GM18517 (cell line): Measurements from ENCODE around the gene PAQR3.

Experiments
- ATAC-seq: cut with Tn5 transposase; IDR thresholded peaks from one replicate; pipeline ENCODE4 v1.9.1; 2021; ENCODE audit warnings: mild to moderate bottlenecking, moderate library complexity; ENCODE audit not compliant: unreplicated experiment

Gene PAQR3, protein sequence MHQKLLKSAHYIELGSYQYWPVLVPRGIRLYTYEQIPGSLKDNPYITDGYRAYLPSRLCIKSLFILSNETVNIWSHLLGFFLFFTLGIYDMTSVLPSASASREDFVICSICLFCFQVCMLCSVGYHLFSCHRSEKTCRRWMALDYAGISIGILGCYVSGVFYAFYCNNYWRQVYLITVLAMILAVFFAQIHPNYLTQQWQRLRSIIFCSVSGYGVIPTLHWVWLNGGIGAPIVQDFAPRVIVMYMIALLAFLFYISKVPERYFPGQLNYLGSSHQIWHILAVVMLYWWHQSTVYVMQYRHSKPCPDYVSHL

DNA sequence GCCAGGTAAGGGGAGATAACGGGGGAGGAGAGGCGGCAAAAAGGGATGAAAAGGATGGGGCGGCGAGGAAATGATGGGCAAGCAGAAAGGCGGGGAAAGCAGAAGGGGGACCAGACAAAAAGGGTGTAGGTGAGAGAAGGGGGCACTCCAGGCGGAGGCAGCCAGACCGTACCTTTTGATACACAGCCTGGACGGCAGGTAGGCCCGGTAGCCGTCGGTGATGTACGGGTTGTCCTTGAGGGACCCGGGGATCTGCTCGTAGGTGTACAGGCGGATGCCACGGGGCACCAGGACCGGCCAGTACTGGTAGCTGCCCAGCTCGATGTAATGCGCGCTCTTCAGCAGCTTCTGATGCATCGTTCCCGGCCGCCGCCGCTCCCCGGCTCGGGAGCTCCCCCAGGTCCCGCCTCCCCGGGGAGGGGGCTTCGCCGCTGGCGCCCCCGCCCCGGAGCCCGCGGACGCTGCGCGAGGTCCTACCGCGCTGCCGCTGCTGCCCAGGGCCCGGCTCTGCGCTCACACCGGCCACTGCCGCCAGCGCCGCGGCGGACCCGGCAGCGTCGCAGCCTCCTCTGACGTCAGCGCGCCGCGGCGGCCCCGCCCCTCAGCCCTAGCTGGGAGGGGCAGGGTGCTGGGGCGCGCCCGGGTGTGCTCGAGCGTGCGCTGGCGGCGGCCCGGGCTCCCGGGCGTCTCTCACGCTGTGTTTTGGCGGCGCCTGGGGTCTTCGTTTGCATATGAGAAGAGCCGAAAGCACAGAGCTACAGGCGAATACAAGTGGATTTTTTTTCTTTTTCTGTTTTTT, at the start of gene PAQR3:
Gene PAQR3 (minus strand): TSS at position 571 of the 799 bp plus-strand sequence. CDS start 214 bp downstream, at position 357.
- ATAC-seq: peak; percentile 88

- ATAC-seq: no peak
Observed at GRCh38 chr4:78987683-78988082, 48.4 kb upstream of the PAQR3 start.

GRCh38 chr4:78984593-78984992, 45.4 kb upstream of the PAQR3 start:
- no peak for ATAC-seq

DNA sequence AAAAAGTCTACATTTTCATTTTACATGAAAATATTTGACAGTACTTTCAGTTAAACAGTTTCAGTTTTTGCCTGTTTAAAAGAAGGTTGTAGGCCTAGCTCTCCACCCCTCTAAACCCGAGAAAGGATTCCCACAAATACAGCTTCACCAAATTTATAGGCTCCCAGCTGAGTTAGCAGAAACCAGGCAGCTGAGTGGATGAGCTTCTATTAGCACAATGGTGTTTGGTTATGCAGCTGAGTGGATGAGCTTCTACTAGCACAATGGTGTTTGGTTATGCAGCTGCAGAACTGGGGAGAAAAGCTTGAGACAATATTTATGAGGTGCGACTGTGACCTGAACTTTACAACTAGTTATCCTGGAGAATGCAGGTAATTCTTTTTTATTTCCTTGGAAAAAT, 36.6 kb upstream of the PAQR3 start:
- no peak for ATAC-seq

GRCh38 chr4:78971776-78972175, 32.5 kb upstream of the PAQR3 start:
- no peak for ATAC-seq

- ATAC-seq: no peak
Observed at GRCh38 chr4:78971326-78971725, 32.1 kb upstream of the PAQR3 start.

DNA sequence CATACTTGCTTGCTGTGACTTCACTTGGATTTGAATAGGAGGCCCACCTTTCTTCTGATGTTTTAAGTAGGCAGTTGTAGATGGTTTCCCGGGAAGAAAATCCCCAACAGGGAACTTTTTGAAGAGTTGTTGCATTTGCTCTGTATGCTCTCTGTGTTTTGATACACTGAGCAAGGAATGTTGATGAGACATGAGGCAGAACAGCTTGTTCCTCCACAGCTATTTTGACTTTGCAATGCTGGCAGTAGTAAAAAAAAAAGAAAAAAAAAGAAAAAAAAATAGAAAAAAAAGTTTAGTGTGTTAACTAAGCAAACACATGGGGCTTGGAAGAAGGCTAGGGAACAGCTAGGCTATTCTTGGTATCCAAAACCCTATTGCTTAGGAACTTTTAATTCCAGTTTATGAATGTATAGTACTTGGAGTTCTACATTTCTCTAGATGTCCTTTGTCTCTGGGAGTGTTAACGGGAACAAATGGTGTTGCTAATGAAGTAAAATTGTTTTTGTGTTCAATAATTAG, 23.4 kb upstream of the PAQR3 start:
- no peak for ATAC-seq

- no peak for ATAC-seq
Observed at GRCh38 chr4:78960926-78961325, 21.7 kb upstream of the PAQR3 start.

DNA sequence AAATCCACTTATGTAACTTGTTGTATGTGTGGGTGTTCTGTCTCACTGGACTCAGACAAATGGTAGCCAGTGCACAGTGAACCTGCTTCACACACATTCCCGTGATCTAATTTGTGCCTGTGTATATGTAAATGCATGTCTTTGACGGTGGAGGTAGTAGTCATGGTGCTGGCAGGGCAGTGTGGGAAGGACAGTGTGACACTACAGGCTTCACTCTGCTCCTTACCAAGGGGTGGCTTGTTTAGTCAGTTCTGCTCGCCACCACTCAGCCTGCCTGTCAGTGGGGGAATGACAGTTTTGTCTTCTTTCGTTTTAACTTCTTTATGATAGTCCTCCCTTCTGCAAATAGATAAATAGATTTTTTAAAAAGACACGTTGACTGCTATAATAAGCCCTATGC, 17.7 kb upstream of the PAQR3 start:
- no peak for ATAC-seq

DNA sequence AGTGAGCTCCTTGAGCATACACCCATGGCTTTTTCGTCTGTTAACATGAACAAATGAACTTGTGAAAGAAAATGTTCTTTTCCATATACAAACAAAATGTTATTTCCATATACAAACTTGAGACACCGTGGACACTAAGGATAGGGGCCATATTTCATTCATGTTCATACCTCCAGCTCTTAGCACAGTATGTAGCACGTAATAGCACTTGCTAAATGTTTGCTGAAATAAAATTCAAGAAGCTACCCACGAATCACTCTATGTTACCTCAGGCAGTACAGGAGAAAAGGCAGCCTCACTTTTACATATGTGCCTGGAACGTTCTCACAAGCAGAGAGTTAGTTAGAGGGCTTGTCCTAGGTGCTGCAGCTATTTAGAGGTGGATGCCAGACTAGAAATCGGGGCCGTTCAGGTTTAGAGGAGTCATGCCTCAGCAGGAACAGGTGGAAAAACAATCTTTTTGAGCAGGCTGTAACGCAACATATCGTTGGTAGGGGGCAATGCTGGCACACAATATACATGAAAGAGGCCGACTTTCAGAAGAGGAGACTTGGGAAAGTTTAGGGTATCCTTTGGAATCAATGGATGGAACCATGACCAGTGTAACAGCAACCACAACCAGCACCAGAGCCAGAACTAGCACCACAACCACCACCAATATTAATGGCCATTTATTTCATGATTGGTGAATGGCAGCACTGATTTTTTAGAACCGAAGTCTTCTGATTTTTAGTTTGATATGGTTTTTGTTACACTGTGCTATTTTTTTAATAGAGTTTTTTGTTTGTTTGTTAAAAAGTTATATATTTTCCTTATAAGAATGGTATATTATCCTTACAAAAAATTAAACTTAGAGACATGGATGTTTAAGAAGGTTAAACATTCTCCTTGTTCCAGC, 14.8 kb upstream of the PAQR3 start:
- no peak for ATAC-seq

DNA sequence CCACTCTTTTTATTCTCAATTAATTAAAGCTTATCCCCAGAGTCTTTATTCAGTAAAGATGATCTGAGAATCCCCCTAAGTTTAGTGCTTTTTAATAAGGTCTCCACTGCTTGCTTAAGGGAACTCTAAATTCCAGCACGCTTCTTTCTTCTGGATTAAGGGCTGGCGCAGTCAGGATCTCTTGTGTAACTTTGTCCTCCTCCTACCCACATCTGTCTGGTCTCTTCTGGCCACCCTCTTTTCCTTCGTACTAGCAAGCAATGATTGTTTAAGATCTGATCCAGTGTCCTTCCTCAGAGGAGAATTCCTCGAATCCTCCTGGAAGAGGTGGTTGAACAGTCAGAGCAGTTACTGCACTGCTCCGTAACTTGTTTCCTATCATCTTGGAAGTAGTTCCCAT, 14.0 kb upstream of the PAQR3 start:
- ATAC-seq: no peak

DNA sequence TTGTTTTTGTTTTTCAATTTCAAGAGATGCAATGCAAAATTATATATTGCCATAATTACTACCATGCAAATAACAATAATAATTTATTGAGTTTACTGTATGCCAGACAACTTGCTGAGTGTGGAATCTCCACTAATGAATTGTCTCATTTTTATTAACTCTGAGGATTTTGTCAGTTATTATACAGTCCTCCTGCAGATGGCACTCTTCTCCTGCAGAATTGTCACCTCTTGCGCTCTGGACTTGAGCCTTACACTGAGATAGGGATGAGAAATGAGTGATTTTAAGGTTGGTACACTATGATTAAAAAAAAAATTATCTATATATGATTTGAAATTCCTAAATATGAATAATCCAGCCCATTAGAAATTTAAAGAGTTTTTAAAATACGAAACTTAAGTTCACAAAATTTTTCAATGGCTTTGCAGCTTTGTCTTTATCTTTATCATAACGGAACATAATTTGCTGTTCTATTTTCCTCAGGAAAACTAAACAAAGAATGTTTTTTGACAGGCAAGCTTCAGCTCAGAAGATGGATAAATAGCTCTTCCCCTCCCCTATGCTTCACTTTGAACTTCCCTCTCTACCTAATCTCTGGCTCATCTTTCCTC, 12.7 kb upstream of the PAQR3 start:
- ATAC-seq: peak; percentile 84

GRCh38 chr4:78949735-78950134, 10.5 kb upstream of the PAQR3 start:
- no peak for ATAC-seq

DNA sequence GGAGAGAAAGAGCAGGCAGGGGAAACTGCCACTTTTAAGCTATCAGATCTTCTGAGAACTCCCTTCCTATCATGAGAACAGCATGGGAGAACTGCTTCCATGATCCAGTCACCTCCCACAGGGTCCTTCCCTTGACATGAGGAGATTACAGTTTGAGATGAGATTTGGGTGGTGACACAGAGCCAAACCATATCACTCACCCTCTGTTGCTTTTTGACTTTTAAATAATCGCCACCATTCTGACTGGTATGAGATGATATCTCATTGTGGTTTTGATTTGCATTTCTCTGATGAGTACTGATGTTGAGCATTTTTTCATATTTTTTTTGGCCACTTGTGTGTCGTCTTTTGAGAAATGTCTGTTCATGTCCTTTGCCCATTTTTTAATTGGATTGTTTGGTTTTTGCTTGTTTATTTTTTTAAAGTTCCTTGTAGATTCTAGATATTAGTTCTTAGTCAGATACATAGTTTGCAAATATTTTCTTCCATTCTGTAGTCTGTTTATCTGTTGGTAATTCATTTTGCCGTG, 6.5 kb upstream of the PAQR3 start:
- no peak for ATAC-seq

DNA sequence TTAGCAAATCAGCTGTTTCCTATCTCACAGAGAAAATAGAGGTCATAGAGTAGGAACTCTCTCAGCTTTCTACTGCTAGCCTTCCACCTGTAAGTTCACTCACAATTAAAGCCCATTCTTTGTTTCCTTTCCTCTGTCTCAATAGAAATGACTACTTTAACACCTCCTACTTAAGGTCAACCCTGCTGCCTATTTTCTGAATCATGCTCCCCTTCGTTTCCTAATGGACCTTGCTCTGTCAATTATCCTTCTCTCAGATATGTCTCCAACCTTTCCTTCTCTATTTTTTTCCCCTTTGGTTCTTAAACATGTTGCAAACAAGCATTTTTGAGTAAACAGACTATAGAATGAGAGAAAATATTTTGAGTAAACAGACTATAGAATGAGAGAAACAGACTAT, 5.1 kb upstream of the PAQR3 start:
- no peak for ATAC-seq

DNA sequence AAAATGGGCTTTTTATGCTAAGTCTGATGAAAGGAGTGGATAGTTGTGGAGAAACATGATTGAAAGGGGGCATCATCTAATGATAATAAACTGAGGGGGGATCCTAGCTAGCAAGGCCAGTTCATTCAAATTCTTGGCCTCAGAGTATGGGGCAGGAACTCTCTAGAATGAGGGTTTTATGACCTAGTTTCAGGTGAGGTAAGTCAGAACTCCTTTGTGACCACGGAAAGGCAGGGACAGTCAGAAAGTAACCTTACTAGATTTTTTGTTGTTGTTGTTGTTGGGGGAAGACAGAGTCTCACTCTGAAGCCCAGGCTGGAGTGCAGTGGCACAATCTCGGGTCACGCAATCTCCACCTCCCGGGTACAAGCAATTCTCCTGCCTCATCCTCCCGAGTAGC, 1.5 kb upstream of the PAQR3 start:
- ATAC-seq: no peak

- peak; percentile 20 for ATAC-seq
Observed at GRCh38 chr4:78939667-78940008, 400 bp upstream of the PAQR3 start.

DNA sequence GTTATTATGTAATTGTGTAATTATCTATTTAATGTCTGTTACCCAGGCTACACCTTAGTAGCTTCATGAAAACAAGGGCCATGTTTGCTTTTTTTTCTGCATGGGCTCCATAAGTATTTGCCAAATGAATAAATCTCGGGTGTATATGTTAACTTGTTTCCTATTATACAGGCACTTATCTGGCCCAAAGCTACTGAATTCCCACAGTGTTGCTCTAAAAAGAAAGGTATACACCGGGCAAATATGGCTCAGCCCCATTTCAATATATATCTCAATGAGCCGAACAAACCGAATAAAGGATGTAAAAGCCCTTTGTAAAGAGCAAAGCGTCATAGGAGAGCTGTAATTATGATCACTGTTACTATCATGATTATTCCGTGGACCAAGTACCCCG, 767 bp downstream of the PAQR3 start:
- no peak for ATAC-seq

DNA sequence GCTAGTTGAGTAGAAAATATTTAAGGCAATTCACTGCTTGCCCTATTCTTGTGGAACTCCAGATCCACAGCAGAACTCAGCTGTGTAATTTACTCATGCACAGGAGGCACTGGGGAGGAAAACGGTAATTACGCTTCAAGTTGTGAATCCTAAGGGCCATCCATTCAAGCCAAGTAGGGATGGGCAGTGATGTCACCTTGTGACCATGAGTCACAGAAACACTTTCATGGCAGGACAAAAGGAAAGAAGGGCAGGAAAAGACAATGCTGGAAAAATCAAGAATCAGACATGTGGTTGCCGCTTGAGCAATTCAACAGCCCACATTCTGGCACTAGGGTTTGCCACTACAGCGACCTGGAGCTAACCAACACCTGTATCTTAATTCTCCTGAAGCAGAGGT, 1.4 kb downstream of the PAQR3 start:
- ATAC-seq: no peak

DNA sequence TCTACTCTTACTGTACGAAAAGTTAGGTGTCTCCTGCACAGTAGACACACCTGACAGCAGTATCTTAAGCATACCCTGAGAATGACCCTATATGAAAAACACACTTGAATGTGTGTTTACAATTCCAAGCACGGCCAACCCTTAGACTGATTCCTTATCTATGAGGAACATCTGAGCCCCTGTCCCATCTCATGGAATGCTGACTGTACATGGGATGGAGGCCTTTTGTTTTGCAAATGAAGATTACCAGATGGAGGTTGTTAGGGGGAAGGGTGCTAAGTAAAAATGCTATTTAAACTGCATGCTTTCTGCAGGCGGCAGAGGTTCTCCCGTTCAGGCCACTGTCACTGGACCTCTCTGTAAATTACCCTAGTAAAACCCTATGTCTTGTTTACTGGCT, 2.2 kb downstream of the PAQR3 start:
- ATAC-seq: no peak
